Lower leg skin (tissue), 4 donors: ENCODE data around the gene HEATR5A. TPM values are rescaled to one million over a fixed set of nuclear protein-coding genes. Genes with fewer than 3 reads are reported as not detected.

Experiments used
- DNase-seq, 2 donors: peaks; one replicate each; pipeline ENCODE4 v3.0.0-alpha.2; 2019; ENCODE audit warnings: low spot score in 2 of 2
- H3K4me3 ChIP-seq: fragments of 200-600 bp; sonication (generic); 2 replicates; pipeline ENCODE4 v1.5.1; 2017; ENCODE audit warnings: mild to moderate bottlenecking, low read depth; ENCODE audit not compliant: poor library complexity, severe bottlenecking
- CTCF ChIP-seq, 3 donors: fragments of 450-650 bp; IDR thresholded peaks; one replicate each; pipeline ENCODE4 v1.5.1; 2016; ENCODE audit warnings: antibody characterized with exemption in 3 of 3, mild to moderate bottlenecking in 3 of 3, moderate library complexity in 2 of 3
- POLR2A ChIP-seq, 2 donors: fragments of 450-650 bp; IDR thresholded peaks; one replicate each; pipeline ENCODE4 v1.6.1; 2016 to 2017; ENCODE audit warnings: antibody characterized with exemption in 2 of 2, mild to moderate bottlenecking in 1 of 2, moderate library complexity in 1 of 2
- WGBS, 2 donors: methylation state at CpG; one replicate each; pipeline ENCODE4 v1.1.5; 2018; 5-methylcytosine and 5-hydroxymethylcytosine counted together
- intact Hi-C: fragments of 100-400 bp; cut with DNase I; formaldehyde crosslinking; loops from one replicate; pipeline ENCODE4 v1.15.0; 2023; ENCODE audit warnings: low total_unique reads
- total RNA-seq, 4 donors: library from RNA; depleted of rRNA; stranded (reverse); fragments of >200 nt; gene quantifications; one replicate each; pipeline ENCODE4 v1.1.0, GENCODE V29; 2016

The HEATR5A gene
- total RNA-seq, 4 donors from 2014 or later, result 7.3 to 11.6 (median 9.8) TPM

- TF ChIP-seq POLR2A (IDR thresholded peaks at IDR 0.05) (no peak), CTCF (IDR thresholded peaks at IDR 0.05) (no peak)
- H3K4me3 ChIP-seq, result no peak overlapping the region
- 97 to 98% methylated on average over 3 of the region's 3 CpGs for WGBS, 2 donors
- no peak for DNase-seq
- intact Hi-C loops, result no loop called here
Observed at GRCh38 chr14:31307618-31308017, 112.7 kb downstream of the HEATR5A start.

- no peak for DNase-seq
- TF ChIP-seq CTCF (IDR thresholded peaks at IDR 0.05) (no peak), POLR2A (IDR thresholded peaks at IDR 0.05) (no peak)
- no peak overlapping the region for H3K4me3 ChIP-seq
- intact Hi-C loops, result no loop called here
Observed at GRCh38 chr14:31307198-31307597, 113.2 kb downstream of the HEATR5A start.

- intact Hi-C loops, result no loop called here
- DNase-seq, result no peak
Observed at GRCh38 chr14:31303654-31304053, 116.7 kb downstream of the HEATR5A start.

GRCh38 chr14:31300883-31301282 is 119.5 kb downstream of the HEATR5A start:
- intact Hi-C loops, result no loop called here
- H3K4me3 ChIP-seq, result no peak overlapping the region
- DNase-seq, result no peak
- TF ChIP-seq CTCF (IDR thresholded peaks at IDR 0.05) (no peak), POLR2A (IDR thresholded peaks at IDR 0.05) (no peak)
- 80 to 83% methylated on average over 3 of the region's 3 CpGs for WGBS, 2 donors

More at GRCh38 chr14:31303654-31304053, 116.7 kb downstream of the HEATR5A start:
- TF ChIP-seq POLR2A (IDR thresholded peaks at IDR 0.05) (no peak), CTCF (IDR thresholded peaks at IDR 0.05) (no peak)
- 93 to 94% methylated on average over 5 of the region's 5 CpGs for WGBS, 2 donors
- H3K4me3 ChIP-seq, result no peak overlapping the region

- WGBS, 2 donors, result 93 to 95% methylated on average over 6 to 7 of the region's 7 CpGs
- no peak for TF ChIP-seq CTCF (IDR thresholded peaks at IDR 0.05)
- no peak for TF ChIP-seq POLR2A (IDR thresholded peaks at IDR 0.05)
- H3K4me3 ChIP-seq, result no peak overlapping the region
- DNase-seq, result no peak
- intact Hi-C loops, result no loop called here
Observed at GRCh38 chr14:31300296-31300695, 120.1 kb downstream of the HEATR5A start.

GRCh38 chr14:31297701-31298344 is 122.5 kb downstream of the HEATR5A start:
- H3K4me3 ChIP-seq, result no peak overlapping the region
- intact Hi-C loops, result no loop called here
- DNase-seq, result no peak
- TF ChIP-seq POLR2A (IDR thresholded peaks at IDR 0.05) (no peak), CTCF (IDR thresholded peaks at IDR 0.05) (no peak)
